Head of caudate nucleus (tissue), 42 donors: ENCODE measurements around the gene PRDM10.
"Not testable (repeated sequence)": the region's sequence is repeated elsewhere in the genome, so short reads cannot be mapped to it uniquely, and the experiment has no call there.

ENCODE experiments used
- DNase-seq, 42 donors: peaks; one replicate each; pipeline versions ENCODE4 v3.0.0 to v3.0.0-alpha.2; 2020 to 2021; ENCODE audit warnings: mixed read lengths in 7 of 42
- intact Hi-C: fragments of 100-400 bp; cut with DNase I; formaldehyde crosslinking; loops from one replicate; pipeline ENCODE4 v1.15.0; 2022

Gene PRDM10

DNA sequence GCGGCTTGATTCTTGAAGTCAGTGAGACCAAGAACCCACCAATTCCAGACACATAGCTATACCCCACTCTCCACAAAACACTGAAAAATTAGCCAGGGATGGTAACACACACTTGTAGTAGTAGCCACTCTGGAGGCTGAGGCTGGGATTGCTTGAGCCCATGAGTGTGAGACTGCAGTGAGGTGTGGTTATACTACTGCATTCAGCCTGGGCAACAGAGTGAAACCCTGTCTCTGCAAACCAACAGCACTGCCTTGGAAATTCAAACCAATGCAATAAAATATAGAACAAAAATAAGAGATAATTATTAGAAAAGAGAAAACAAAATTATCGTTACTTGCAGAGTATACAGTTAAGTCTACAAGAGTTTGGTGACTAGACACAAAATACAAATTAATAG lies 20.2 kb upstream of the PRDM10 start:
- intact Hi-C loops, result no loop called here
- no peak for DNase-seq

DNA sequence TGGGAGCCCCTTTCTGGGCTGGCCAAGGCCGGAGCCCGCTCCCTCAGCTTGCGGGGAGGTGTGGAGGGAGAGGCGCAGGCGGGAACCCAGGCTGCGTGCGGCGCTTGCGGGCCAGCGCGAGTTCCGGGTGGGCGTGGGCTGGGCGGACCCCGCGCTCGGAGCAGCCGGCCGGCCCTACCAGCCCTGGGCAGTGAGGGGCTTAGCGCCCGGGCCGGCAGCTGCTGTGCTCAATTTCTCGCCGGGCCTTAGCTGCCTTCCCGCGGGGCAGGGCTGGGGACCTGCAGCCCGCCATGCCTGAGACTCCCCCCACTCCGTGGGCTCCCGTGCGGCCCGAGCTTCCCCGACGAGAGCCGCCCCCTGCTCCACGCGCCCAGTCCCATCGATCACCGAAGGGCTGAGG lies 19.0 kb upstream of the PRDM10 start:
- DNase-seq, intact Hi-C loops: not testable (repeated sequence)

DNA sequence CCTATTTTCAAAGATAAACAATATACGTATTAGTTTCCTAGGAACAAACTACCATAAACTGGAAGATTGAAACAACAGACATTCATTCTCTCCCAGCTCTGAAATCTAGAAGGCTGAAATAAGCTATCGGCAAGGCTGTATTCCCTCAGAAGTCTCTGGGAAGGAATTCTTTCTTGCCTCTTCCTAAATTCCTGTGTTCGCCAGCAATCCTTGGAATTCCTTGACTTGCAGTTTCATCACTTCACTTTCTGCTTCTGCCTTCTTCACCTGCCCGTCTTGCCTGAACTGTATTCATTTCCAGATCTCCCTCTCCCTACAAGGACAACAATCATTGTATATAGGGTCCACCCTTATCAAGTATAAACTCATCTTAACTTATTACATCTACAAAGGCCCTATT lies 17.7 kb upstream of the PRDM10 start:
- intact Hi-C loops, result no loop called here
- DNase-seq, result no peak

DNA sequence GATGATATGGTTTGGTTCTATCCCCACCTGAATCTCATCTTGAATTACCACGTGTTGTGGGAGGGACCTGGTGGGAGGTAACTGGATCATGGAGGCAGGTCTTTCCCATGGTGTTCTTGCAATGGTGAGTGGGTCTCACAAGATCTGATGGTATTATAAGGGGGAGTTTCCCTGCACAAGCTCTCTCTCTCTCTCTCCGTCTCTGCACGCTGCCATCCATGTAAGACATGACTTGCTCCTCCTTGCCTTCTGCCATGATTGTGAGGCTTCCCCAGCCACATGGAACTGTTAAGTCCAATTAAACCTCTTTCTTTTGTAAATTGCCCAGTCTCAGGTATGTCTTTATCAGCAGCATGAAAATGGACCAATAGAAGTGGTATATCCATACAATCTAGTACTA lies 13.2 kb upstream of the PRDM10 start:
- intact Hi-C loops, DNase-seq: not testable (repeated sequence)

DNA sequence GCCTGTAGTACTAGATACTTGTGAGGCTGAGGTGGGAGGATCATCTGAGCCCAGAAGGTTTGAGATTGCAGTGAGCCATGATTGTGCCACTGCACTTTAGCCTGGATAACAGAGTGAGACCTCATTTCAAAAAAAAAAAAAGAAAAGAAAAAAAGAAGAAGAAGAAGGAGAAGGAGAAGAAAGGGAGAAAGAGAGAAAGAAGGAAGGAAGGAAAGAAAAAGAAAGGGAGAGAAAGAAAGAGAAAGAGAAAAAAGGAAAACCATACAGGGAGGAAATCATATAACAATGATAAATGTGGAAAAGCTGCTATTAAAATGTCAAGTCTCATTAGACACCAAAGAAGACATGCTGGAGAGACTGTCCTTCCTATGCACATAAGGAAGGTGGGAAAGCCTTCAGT lies 5.7 kb upstream of the PRDM10 start:
- DNase-seq, result no peak
- intact Hi-C loops, result no loop called here

DNA sequence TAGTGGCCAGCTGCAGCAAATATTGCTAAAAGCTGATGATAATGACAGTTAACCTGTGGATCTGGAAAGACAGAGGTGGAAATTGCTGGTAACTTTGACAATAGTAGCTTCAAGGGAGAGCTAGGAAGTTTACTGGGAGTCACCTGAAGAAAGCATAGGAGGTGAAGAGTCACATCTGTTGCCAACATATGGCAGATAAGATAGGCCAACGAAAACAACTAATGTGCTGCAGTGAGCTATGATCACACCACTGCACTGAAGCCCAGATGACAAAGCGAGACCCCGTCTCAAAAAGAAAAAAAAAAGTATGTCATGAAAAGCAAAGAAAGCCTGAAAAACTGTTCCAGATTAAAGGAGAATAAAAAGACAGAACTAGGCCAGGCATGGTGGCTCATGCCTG lies 4.3 kb upstream of the PRDM10 start:
- no peak for DNase-seq
- intact Hi-C loops, result no loop called here

DNA sequence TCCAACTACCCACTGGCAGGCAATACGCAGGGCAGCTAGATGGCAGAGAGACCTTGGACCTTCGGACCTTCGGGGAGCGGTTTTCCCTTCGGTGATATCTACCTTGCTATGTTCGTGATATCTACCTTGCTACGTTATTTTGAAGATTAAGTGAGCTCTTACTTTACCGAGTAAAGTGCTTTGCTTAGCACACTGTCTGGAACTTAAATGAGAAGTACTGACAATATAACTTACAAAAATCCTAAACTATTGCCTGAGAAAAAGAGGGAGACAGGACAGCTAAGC lies 1.0 kb upstream of the PRDM10 start:
- DNase-seq, result peak in 1 of 42 donors; percentile 23
- intact Hi-C loops, result loop anchor here (2.0 kb wide), 1 partner anchor 65 kb away; the partner anchor contains the start of gene APLP2

DNA sequence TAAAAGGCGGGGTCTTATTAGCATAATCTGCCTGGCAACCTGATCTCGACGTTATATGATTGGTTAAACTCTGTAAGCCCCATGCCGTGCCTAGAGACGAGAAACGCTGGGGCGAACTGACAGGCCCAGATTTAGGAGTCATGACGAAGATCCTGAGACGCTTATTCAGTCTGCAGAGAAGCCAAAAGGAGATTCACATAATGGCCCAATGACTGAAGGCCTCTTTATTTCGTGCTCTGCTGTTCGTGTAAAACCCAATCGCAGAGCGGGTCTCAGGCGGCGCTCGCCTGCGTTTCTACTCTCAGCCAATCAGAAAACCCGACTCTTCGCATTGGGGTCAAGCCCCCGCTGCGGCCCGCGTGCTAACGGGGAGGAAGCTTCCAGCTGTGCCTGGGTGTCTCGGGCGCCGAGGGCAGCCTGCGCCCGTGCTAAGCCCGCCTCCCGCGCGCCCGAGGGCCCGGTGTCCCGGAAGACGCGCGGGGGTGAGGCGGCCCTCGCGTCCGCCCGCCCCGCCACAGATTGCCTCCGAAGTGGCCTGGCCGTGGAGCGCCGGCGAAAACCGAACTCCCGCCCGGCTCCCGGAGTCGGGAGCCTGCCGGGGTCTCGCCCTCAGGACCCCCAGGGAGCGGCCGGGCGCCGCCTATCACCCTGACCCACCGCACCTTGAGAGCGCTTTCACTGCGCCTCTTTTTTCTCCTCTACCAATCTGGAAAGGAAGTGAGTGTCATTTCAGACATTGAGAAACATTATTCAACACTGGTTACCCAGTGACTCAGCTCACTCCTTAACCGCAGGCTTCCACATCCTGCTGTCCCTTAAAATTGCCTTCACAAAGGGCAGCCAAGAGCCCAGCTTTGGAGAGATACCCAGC lies 446 bp upstream of the PRDM10 start:
- DNase-seq, result peak; percentile 89 to 98 (median 96)
- intact Hi-C loops, result loop anchor here (2.0 kb wide), 1 partner anchor 66 kb away; the partner anchor contains the start of gene APLP2

DNA sequence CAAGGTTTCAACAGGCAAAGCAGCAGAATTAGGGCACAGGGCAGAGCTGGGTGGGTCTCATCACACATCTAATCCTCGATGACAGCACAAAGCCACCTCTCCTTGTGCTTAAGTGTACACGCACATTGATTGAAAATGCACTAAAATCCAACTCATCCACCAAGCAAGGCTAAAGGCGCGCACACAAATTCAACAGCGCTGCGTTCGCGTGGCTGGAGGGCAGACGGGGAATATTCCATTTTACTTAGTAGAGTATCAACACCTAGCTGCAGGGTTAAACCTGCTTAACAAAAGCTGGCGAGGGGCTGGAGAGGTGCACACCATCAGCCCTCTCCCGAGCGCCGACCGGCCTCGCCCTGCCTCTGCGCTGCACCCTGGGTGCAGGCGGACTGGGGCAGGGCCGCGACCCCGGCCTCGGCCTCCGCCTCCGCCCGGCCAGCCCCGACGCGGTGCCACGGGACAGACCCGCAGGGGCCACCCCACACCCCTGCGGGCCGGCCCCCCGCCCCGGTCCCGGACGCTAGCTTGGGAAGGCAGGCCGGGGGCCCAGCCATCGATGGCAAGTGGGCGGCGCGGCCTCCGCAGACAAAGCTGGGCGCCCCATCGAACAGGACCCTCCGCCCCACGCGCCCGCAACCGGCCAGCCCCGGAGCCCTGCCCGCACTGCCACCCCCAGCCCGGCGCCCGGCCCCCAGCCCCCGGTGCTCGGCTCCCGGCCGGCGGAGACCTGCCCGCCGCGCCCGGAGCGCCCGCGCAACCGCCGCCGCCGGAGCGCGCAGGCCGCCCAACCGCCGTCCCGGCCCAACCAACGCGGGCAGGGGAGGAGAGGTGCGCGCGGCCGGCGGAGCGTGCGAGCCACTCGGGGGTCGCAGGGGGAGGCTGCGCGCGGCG lies 929 bp downstream of the PRDM10 start:
- intact Hi-C loops, result loop anchor here (2.0 kb wide), 1 partner anchor 67 kb away; the partner anchor contains the start of gene APLP2
- DNase-seq, result peak in 38 of 42 donors; percentile 5 to 64 (median 38)

DNA sequence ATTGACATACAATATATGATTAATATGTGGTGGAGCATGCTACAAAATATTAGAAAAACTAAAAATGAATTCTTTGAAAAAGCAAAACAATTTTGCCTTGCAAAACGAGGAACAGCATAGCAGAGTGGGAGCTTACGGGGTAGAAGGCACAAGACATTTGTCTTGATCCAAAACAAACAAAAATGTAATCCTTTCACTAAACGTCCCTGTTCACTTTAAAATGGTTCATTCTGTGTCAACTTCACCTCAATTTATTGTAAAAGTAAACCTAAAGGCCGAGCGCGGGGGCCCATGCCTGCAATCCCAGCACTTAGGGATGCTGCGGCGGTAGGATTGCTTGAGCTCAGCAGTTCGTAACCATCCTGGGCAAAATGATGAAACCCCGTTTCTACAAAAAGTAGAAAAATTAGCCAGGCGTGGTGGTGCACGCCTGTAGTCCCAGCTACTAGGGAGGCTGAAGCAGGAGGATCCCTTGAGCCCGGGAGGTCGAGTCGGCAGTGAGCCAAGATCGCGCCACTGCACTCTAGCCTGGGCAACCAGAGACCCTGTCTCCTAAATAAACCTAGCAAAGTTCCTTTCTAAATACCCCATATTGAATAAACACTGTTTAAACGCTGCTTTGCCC lies 2.0 kb downstream of the PRDM10 start:
- DNase-seq, result no peak
- intact Hi-C loops, result no loop called here

DNA sequence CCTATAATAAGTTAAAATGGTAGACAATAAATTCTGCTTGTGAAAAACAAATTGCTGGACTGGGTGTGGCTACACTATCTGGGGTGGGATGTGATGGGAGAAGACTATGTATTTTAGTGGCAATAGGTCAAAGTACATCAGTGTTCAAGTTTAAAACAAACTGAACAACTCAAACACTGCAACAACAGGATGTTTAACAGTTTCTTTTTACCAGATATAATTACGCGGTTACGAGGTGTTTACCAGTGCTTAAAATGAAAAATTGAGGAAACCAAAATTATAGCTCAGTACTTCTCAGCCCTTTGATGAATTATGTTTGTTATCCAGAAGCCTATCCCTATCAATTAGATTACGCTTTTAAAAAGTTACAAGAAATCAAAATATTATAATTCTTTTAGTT lies 3.2 kb downstream of the PRDM10 start:
- intact Hi-C loops, result no loop called here
- no peak for DNase-seq

DNA sequence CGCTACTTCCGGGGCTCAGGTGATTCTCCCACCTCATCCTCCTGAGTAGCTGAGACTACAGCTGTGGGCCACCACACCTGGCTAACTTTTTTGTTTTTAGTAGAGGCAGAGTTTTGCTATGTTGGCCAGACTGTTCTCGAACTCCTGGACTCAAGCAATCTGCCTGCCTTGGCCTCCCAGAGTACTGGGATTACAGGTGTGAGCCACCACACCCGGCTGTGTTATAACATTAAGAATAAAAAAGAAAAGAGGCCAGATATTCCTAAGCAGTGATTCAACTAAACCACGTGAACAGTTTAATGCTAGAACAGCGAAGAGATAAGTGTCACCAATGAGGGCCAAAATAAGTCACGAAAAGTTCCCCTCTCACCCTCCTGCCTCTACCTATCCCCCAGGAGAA lies 3.7 kb downstream of the PRDM10 start:
- no peak for DNase-seq
- intact Hi-C loops, result no loop called here

DNA sequence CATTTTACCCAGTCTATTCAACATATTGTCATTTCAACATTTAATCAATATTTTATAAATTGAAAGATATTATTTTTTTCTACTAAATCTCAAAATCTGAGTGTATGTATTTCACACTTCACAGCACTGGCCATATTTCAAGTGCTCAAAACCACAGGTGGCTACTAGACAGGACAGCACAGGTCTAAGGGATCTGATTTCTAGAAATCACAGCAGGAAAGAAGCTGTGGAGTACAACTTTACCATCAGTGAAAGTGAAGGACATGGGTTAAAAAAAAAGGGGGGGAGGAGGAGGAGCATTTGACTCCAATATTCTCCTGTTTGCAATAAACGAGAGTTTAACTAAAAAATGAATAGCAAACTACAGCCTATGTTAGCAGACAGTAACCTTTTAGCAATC lies 4.5 kb downstream of the PRDM10 start:
- intact Hi-C loops, result no loop called here

DNA sequence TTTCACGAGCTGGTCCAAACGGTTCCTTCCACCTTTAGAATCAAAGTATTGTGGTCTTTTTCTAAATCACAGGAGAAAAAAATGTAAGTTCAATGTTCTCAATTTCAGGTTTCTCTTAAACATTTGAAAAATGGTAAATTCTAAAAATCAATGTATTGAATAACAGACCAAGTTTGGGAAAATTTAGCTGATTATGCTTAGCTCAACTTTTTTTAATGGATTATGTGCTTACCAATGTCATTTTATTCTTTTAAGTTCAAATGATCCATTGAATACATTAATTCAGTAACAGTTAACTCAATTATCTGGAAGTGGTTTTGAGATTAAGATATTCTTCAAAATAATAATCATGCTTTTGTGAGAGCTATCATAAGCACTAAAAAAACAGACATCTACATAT lies 5.1 kb downstream of the PRDM10 start:
- DNase-seq, result no peak
- intact Hi-C loops, result no loop called here

More for the DNA sequence above, 4.5 kb downstream of the PRDM10 start:
- no peak for DNase-seq

DNA sequence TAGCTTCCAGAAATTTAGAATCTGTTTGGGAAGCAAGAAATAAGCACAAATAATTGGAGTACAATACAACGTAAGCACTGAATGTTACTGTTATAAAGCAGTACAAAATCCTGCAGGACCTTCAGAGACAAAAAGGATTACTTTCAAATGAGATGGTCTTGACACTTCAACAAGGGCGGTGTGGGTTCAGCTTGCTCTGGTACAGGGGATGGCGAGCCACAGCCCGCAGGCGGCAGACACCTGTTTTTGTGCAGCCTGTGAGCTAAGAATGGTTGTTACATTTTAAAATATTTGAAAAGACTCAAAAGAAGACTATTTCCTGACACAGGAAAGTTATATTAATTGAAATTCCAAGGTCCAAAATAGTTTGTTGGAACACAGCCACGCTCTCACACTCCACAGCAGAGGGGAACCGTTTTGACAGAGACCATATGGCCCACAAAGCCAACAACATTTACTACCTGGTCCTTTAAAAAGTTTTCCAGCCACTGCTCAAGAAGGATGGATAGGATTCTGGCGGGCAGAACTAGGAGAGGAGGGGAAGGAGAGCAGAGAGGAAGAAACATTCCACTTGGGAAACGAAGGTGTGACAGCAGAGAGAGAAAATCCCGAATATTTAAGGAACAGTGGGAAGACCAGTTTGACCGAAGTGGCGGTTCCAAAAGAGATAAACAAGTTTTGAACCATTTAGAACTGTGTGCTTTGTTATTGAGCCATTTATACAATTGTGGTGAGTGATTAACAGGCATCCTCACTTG lies 6.3 kb downstream of the PRDM10 start:
- intact Hi-C loops, result no loop called here
- DNase-seq, result no peak

DNA sequence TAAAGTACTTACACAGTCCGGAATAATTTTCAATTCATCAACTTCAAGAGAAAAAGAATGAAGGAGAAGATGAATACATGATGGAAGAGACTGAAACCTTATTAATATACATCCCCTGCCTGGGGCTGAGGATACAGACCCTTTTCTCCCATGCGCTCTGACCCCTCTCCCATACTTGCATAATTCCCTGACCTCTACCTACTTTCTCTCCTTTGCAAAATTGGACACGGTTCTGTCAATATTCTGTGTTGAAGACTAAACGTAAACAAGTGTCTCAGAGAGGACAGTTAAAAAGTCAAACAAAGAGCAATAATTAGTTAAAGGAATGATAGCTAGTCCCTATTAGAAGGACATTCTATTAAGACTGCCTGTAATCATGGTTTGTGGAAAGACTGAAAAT lies 7.5 kb downstream of the PRDM10 start:
- intact Hi-C loops, result no loop called here
- no peak for DNase-seq

DNA sequence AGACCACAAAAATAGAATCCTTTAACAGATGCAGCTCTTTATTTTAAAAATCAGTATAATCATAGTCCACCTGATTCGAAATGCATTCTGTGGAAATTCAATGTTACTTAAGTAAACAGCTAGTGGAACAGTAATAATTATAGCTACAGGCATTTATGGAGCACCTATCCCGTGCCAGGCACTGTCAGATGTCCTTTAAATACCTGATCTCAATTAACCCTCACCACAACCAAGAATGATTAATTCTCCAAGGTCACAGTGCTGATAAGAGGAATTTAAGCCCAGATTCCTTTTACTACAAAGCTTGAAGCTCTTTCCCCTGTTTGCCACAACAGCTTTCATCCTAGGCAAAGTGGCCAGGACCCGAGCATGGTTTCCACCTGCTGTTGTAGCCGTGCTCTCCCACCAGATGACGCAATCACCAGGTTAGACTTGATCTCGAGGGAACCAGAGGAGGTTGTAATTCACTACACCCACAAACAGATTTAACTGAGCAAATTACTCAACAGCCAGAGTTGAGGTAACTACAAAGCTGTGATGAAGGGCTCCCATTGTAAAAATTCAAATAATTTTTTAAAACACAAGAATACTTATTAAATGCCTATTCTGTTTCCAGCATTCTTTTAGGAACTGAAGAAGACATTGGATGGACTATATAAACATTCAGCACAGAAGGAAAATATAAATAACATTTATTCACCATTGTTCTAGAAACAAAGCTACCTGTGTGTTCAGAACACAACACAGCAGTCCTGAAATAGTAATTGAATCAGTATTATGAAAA lies 10.3 kb downstream of the PRDM10 start:
- DNase-seq, result peak in 23 of 42 donors; percentile 18 to 72 (median 34)
- intact Hi-C loops, result no loop called here

DNA sequence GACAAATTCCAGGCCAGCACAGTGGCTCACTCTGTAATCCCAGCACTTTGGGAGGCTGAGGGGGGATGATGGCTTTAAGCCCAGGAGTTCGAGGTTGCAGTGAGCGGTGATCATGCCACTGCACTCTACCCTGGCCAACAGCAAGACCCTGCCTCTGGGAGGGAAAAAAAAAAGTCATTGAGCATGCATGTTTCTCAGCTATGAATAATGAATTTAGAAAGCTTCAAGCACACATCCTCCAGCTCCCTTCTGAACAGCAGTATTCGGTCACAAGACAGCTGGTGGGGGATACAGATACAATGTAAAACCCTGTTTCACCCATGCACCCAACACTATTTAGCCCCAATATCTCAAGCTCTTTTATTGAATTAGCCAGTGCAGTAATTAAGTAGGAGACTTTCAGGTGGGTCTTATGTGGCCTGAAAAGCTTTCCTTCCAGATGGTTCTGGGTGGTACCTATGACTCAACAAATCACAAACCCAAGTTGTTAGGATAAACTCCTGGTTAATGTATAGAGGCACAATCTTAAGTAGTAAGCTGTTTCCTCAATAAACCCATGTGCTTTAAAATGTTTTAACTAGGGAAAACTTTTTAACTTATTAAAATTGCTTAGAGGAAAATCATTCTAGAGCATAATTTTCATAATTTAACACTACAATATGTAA lies 13.4 kb downstream of the PRDM10 start:
- DNase-seq, result no peak
- intact Hi-C loops, result no loop called here
